GM12878 (cell line): ENCODE data around the gene SUGCT. TPM values are rescaled to one million over a fixed set of nuclear protein-coding genes. Genes with fewer than 3 reads are reported as not detected.

Experiments used
- ATAC-seq: fragments of 200-7000 bp; cut with Tn5 transposase; 3 replicates; pipeline ENCODE4 v1.9.1; 2020; ENCODE audit warnings: mild to moderate bottlenecking, moderate library complexity
- BruUV-seq: library from RNA; stranded (reverse); fragments of 400-500 nt; replicated peaks from 2 replicates; lab custom pipeline; 2021; lab: Mats Ljungman, UMichigan
- CTCF ChIA-PET: fragments of 300-600 bp; sonication (Branson Sonifier 250); formaldehyde crosslinking; extraction: SDS; loops from one replicate; lab custom pipeline; 2021; ENCODE audit warnings: inconsistent platforms; lab: Yijun Ruan, JAX
- POLR2A ChIA-PET: fragments of 350-600 bp; formaldehyde crosslinking; extraction: SDS; loops from one replicate; lab custom pipeline; 2021; ENCODE audit warnings: inconsistent platforms; lab: Charles Lee
- RAD21 ChIA-PET: fragments of 300-600 bp; sonication (Branson Sonifier 250); formaldehyde crosslinking; loops from one replicate; lab custom pipeline; 2023; ENCODE audit warnings: antibody characterized with exemption; ENCODE audit not compliant: unreplicated experiment; lab: Charles Lee
- SMC1A ChIA-PET: fragments of 300-600 bp; sonication (Branson Sonifier 250); formaldehyde crosslinking; loops from one replicate; lab custom pipeline; 2023; ENCODE audit not compliant: unreplicated experiment, uncharacterized antibody; lab: Charles Lee
- DNase-seq: peaks from one replicate; pipeline ENCODE4 v3.0.0-alpha.2; 2011; ENCODE audit warnings: low read depth, low spot score
- FAIRE-seq: peaks from 3 replicates; lab custom pipeline; 2011; peaks lifted over from hg19 to GRCh38; lab: Jason Lieb, UNC
- H2AFZ ChIP-seq: 2 replicates; pipeline ENCODE4 v1.6.0; 2011; ENCODE audit warnings: low read depth, low read length, control low read depth; ENCODE audit not compliant: control insufficient read depth
- H3K27ac ChIP-seq: 2 replicates; pipeline ENCODE4 v1.5.1; 2011; ENCODE audit warnings: control low read depth; ENCODE audit not compliant: control insufficient read depth, insufficient read depth
- H3K27me3 ChIP-seq, 2 experiments: replicated peaks in 1 of 2; 2 replicates each; pipeline versions ENCODE4 v1.6.0 to v1.6.1; 2011; ENCODE audit warnings: low read length in 1 of 2; ENCODE audit not compliant: control insufficient read depth in 2 of 2, insufficient read depth in 2 of 2
- H3K36me3 ChIP-seq, 2 experiments: 2 replicates each; pipeline ENCODE4 v1.5.1; 2011; ENCODE audit warnings: low read length in 1 of 2; ENCODE audit not compliant: control insufficient read depth in 2 of 2, insufficient read depth in 2 of 2
- H3K4me1 ChIP-seq: 2 replicates; pipeline ENCODE4 v1.6.1; 2011; ENCODE audit warnings: mild to moderate bottlenecking, low read length, moderate library complexity, mixed read lengths; ENCODE audit not compliant: control insufficient read depth, insufficient read depth
- H3K4me2 ChIP-seq: 2 replicates; pipeline ENCODE4 v1.6.0; 2011; ENCODE audit warnings: control low read depth; ENCODE audit not compliant: control insufficient read depth, insufficient read depth
- H3K4me3 ChIP-seq: fragments of 200-600 bp; sonication (generic); 2 replicates; pipeline ENCODE4 v1.5.1; 2016
- H3K79me2 ChIP-seq: 2 replicates; pipeline ENCODE4 v1.6.0; 2011; ENCODE audit warnings: low read length; ENCODE audit not compliant: control insufficient read depth, insufficient read depth
- H3K9ac ChIP-seq: 2 replicates; pipeline ENCODE4 v1.8.0; 2011; ENCODE audit warnings: low read length, control low read depth, mixed read lengths; ENCODE audit not compliant: control insufficient read depth, insufficient read depth
- H3K9me3 ChIP-seq: replicated peaks from 3 replicates; pipeline ENCODE4 v1.5.1; 2011; ENCODE audit warnings: mild to moderate bottlenecking, low read length; ENCODE audit not compliant: control insufficient read depth, insufficient read depth
- H4K20me1 ChIP-seq: 2 replicates; pipeline ENCODE4 v1.6.0; 2011; ENCODE audit not compliant: control insufficient read depth, insufficient read depth
- ATF2 ChIP-seq: IDR thresholded peaks from 2 replicates; pipeline ENCODE4 v1.6.1; 2012; ENCODE audit warnings: low read length, inconsistent platforms
- E2F8 ChIP-seq: fragments of 450-650 bp; IDR thresholded peaks from 2 replicates; pipeline ENCODE4 v1.6.1; 2018; ENCODE audit warnings: mild to moderate bottlenecking, low read depth, moderate library complexity; ENCODE audit not compliant: partially characterized antibody
- EGR1 ChIP-seq, 2 experiments: IDR thresholded peaks; 1 replicate in 1 of 2; 2 replicates in 1 of 2; pipeline ENCODE4 v1.6.1; 2011 to 2012; ENCODE audit warnings: low read depth in 2 of 2, low read length in 2 of 2, borderline replicate concordance in 1 of 2, mild to moderate bottlenecking in 1 of 2, moderate library complexity in 1 of 2
- EZH2 ChIP-seq: IDR thresholded peaks from 2 replicates; pipeline ENCODE4 v1.6.1; 2012; ENCODE audit warnings: low read depth, mild to moderate bottlenecking, control low read depth, inconsistent platforms, low read length, borderline replicate concordance; ENCODE audit not compliant: control insufficient read depth
- IKZF1 ChIP-seq: fragments of 450-650 bp; conservative IDR thresholded peaks from 2 replicates; pipeline ENCODE4 v1.6.1; 2017; ENCODE audit warnings: antibody characterized with exemption, mild to moderate bottlenecking
- KAT2A ChIP-seq: conservative IDR thresholded peaks from 2 replicates; pipeline ENCODE4 v1.6.1; 2011; ENCODE audit warnings: low read depth, low read length; ENCODE audit not compliant: control insufficient read depth
- MAX ChIP-seq: IDR thresholded peaks from 2 replicates; pipeline ENCODE4 v1.6.1; 2012; ENCODE audit warnings: low read depth, low read length, improper control_type of control experiment
- NFYB ChIP-seq: IDR thresholded peaks from 2 replicates; pipeline ENCODE4 v1.6.1; 2011; ENCODE audit warnings: low read depth, mild to moderate bottlenecking, low read length, improper control_type of control experiment, moderate library complexity; ENCODE audit not compliant: insufficient read depth
- NR2C1 ChIP-seq: fragments of 450-650 bp; IDR thresholded peaks from 2 replicates; pipeline ENCODE4 v1.6.1; 2017; ENCODE audit warnings: antibody characterized with exemption, mild to moderate bottlenecking, moderate library complexity
- PAX8 ChIP-seq: fragments of 450-650 bp; IDR thresholded peaks from 2 replicates; pipeline ENCODE4 v1.6.1; 2017; ENCODE audit warnings: mild to moderate bottlenecking, moderate library complexity
- POLR2A ChIP-seq: IDR thresholded peaks from 2 replicates; pipeline ENCODE4 v1.6.1; 2011; ENCODE audit warnings: low read depth, mild to moderate bottlenecking, low read length
- RBBP5 ChIP-seq: fragments of 200-600 bp; sonication (generic); conservative IDR thresholded peaks from 2 replicates; pipeline ENCODE4 v1.6.1; 2016
- RCOR1 ChIP-seq: conservative IDR thresholded peaks from 2 replicates; pipeline ENCODE4 v1.6.1; 2012; ENCODE audit warnings: low read depth, low read length, improper control_type of control experiment
- RELA ChIP-seq: fragments of 450-650 bp; IDR thresholded peaks from 2 replicates; pipeline ENCODE4 v1.8.0; 2014; ENCODE audit warnings: borderline replicate concordance; ENCODE audit not compliant: partially characterized antibody
- SUZ12 ChIP-seq: fragments of 200-600 bp; sonication (generic); IDR thresholded peaks from one replicate; pipeline ENCODE4 v1.6.1; 2018; ENCODE audit warnings: antibody characterized with exemption, mild to moderate bottlenecking; ENCODE audit not compliant: unreplicated experiment
- WGBS: methylation state at CpG from one replicate; pipeline ENCODE4 v1.1.6; 2016; ENCODE audit warnings: low lambda C conversion rate; ENCODE audit not compliant: insufficient replicate concordance, insufficient coverage; ENCODE audit errors: missing lambda C conversion rate; 5-methylcytosine and 5-hydroxymethylcytosine counted together
- in situ Hi-C: fragments of 300-500 bp; cut with MboI; formaldehyde crosslinking; loops from 9 replicates; pipeline ENCODE4 v1.14.3; 2018; ENCODE audit warnings: mixed read lengths
- intact Hi-C: fragments of 100-400 bp; cut with micrococcal nuclease; formaldehyde crosslinking; loops from one replicate; pipeline ENCODE4 v1.14.2; 2022; ENCODE audit not compliant: unreplicated experiment
- polyA plus RNA-seq, 11 experiments: library from polyadenylated mRNA; depleted of rRNA in 4 of 11; unstranded in 6 of 11; stranded (reverse) in 5 of 11; fragments of >200 nt; fragmentation: Nextera tagmentation in 4 of 11; fragmentation: Illumina TruSeq in 1 of 11; extraction: Ambion mirVana in 4 of 11; extraction: Trizol in 1 of 11; gene quantifications; 1 replicate in 1 of 11; 2 replicates in 10 of 11; pipeline versions ENCODE4 v1.2.1 to v1.2.3, GENCODE V29; 2011 to 2016; ENCODE audit warnings: inconsistent platforms in 2 of 11, missing spikeins in 2 of 11, low read depth in 1 of 11
- total RNA-seq, 4 experiments: library from RNA; depleted of rRNA in 3 of 4; stranded (reverse); fragments of >200 nt in 3 of 4; fragmentation: Illumina TruSeq in 1 of 4; extraction: Trizol in 1 of 4; gene quantifications; 2 replicates each; pipeline versions ENCODE4 v1.2.1 to v1.2.3, GENCODE V29; 2013 to 2021

The SUGCT gene
- total and polyA plus RNA-seq, 10 of the 15 experiments (the other 5 are each of a cell fraction or from before 2014, with no cell fraction given): 0.08 to 1.2 (median 0.67) TPM; not detected in 1

GRCh38 chr7:40535678-40536077, 400.9 kb downstream of the SUGCT start:
- H4K20me1 ChIP-seq: no peaks in the 10 kb centered on the region
- no peak for ATAC-seq
- H3K36me3 ChIP-seq: no peaks in the 10 kb centered on the region
- TF ChIP-seq IKZF1 (no peak), RBBP5 (no peak)
- no peaks in the 10 kb centered on the region for H3K4me1 ChIP-seq
- H3K27me3 ChIP-seq: no peaks in the 10 kb centered on the region
- in situ Hi-C loops (no loop called here), intact Hi-C loops (no loop called here)
- POLR2A ChIA-PET: no interaction called here
- H3K27ac ChIP-seq: no peak overlapping the region
- H2AFZ ChIP-seq: no peak overlapping the region
- no peaks in the 10 kb centered on the region for H3K9me3 ChIP-seq
- no peak for FAIRE-seq
- no TSS peak for BruUV-seq
- DNase-seq: no peak
- 17% methylated on average over 3 of the region's 3 CpGs for WGBS
- H3K79me2 ChIP-seq: no peaks in the 10 kb centered on the region
- RAD21 ChIA-PET: no interaction called here
- CTCF ChIA-PET: no interaction called here
- no peak overlapping the region for H3K9ac ChIP-seq
- no peak overlapping the region for H3K4me2 ChIP-seq
- H3K4me3 ChIP-seq: no peak overlapping the region
- SMC1A ChIA-PET: no interaction called here

GRCh38 chr7:40536421-40536820, 401.6 kb downstream of the SUGCT start:
- WGBS: 6% methylated on average over 1 of the region's 1 CpG
- in situ Hi-C loops (no loop called here), intact Hi-C loops (no loop called here)
- ChIA-PET CTCF (no interaction called here), POLR2A (no interaction called here), RAD21 (no interaction called here), SMC1A (interaction anchor here (1.1 kb wide), 1 partner anchor 15 kb away, joined by 3 read pairs; no protein-coding TSS in a partner anchor)
- ATAC-seq: no peak
- Histone ChIP-seq H3K27ac (no peak overlapping the region), H3K79me2 (no peaks in the 10 kb centered on the region), H3K9me3 (no peaks in the 10 kb centered on the region), H3K27me3 (no peaks in the 10 kb centered on the region), H3K9ac (no peak overlapping the region), H3K36me3 (no peaks in the 10 kb centered on the region), H3K4me1 (no peaks in the 10 kb centered on the region), H3K4me2 (no peak overlapping the region), H3K4me3 (no peak overlapping the region), H2AFZ (no peak overlapping the region), H4K20me1 (no peaks in the 10 kb centered on the region)
- BruUV-seq: TSS peak; percentile 28
- no peak for FAIRE-seq
- DNase-seq: no peak
- no peak for TF ChIP-seq ATF2
- TF ChIP-seq POLR2A: no peak
- TF ChIP-seq PAX8: no peak
- no peak for TF ChIP-seq E2F8
- TF ChIP-seq EGR1 (IDR thresholded peaks at IDR 0.05; ENCODE audit: borderline replicate concordance in 1 of 2, low read depth in 2 of 2, low read length in 2 of 2): no peak
- no peak for TF ChIP-seq KAT2A
- TF ChIP-seq RCOR1: no peak
- no peak for TF ChIP-seq RELA
- no peak for TF ChIP-seq NFYB
- TF ChIP-seq SUZ12: no peak
- TF ChIP-seq EZH2: no peak
- TF ChIP-seq NR2C1: no peak
- no peak for TF ChIP-seq MAX
